DMS 273 treated with DMSO at 0.1 percent for 48 hours (cell line): ENCODE measurements around the gene OXSR1.

ENCODE experiments used
- DNase-seq: peaks from one replicate; lab custom pipeline; 2025; lab: John Stamatoyannopoulos, UW

OXSR1 gene

DNA sequence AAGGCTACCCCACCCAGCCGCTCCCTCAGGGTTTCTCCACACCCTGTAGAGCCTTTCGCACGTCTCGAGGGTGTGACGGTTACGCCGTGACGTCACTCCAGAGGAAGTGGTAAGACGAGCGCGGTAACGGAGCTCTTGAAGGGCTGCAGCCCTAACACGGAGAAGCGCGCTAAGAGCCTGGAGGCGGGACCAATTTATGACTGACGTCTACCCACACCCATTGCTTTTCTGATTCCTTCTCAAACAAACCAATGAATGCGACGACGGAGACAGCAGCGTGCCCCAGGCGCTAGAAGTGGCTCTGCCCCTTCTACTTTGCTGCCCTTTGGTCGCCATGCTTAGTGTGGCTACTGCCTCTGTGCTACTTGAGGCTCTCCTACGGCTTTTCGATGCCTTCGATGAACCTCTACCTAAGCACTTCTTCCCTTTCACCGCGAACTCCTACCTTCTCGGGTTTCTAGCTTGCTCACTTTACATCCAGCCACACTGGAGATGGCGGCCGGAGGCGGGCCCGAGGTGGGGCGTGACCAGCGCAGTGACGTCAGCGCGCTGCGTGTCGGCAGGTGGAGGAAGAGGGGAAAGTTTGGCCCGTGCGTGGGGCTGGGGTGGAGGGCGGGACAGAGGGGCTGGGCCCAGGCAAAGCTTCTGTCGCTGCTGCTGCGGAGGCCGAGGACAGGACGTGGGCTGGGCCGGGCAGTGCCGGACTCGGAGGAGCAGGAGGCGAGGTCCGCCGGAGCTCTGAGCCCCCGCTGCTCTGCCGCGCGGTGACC lies at the start of gene OXSR1:
Gene OXSR1, plus strand, starts transcription at position 586 of the 770 bp plus-strand sequence. CDS start 340 bp downstream, outside the sequence.
- peak; percentile 97 for DNase-seq

DNA sequence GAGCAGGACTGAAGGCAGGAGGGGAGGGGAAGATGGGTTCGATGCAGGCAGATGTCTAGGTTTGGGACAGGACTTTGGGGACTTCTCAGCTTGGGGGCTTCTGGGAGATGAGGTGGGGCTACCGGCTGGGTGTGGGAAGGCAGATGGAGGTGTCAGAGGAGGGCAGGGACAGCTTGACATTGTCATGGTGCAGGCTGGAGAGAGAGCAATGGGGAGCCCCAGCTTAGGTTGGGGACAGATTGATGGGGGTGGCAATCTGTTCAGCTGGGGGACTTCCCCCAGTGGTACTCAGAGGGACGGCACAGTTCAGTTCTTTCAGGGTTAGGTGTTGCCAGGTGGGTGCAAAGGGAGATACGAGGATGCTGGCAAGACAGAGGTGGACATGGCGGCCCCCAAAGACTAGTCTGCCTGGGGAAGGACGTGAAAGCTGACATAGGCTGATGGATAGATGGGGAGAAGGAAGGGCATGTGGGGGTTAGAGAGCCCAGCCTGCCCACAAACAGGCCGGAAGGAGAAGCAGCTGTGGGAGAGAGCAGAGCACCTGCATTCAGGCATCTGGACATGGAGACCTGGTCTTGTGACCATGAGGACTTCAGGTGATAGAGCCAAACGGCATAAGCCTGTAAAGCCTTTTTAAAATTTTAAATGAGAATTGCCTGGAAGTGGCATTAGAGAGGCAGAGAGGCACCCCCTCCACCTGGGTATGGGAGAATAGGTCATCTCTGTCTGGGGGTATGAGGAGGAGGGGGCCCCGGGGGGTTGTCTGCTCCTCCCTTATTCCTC lies 49.5 kb upstream of the OXSR1 start:
- no peak for DNase-seq

DNA sequence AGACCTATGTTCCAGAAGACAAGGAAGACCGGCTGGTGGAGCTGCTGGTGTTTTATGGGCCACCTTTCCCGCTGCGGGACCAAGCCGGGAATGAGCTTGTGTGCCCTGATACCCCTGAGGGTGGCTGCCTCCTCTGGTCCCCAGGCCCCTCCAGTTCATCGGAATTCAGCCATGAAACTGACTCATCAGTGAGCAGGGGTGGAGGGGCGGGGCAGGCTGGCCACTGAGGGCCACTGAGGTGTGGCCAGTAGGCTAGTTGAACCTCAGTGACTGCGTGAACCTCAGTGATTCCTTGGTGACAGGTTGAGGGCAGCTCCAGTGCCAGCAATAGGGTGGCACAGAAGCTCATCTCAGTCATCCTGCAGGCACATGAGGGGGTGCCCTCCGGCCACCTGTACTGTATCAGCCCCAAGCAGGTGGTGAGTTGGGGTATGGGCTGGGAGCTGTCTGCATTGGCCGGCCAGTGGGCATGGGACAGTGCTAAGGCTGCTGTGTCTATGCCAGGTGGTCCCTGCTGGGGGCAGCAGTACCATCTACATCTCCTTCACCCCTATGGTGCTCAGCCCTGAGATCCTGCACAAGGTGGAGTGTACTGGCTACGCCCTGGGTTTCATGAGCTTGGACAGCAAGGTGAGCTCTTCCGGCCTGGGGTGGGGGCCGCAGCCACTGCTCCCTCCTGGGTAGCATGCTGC lies 48.7 kb upstream of the OXSR1 start:
- DNase-seq, result no peak

DNA sequence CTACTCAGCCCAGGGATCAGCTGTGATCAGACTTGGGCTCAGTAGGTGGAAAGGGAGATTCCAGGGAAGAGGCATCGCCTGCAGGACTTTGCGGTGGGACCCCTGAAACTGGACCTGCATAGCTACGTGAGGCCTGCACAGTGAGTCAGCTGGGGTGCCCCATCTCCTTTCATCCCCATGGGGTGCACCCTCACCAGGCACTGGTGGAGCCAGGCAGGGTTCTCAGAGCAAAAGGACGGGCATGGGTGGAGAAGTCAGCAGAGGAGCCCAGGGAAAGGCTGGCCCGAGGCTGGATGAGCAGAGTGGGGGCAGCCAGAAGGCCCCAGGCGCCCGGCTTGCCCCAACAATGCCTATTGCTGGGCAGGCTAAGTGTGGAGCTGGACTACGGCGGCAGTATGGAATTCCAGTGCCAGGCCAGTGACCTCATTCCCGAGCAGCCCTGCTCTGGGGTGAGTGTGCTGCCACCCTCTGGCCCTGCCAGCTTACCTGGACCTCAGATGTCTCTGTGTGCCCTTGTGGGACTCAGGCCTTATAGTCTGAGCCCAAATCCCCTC lies 48.1 kb upstream of the OXSR1 start:
- no peak for DNase-seq

DNA sequence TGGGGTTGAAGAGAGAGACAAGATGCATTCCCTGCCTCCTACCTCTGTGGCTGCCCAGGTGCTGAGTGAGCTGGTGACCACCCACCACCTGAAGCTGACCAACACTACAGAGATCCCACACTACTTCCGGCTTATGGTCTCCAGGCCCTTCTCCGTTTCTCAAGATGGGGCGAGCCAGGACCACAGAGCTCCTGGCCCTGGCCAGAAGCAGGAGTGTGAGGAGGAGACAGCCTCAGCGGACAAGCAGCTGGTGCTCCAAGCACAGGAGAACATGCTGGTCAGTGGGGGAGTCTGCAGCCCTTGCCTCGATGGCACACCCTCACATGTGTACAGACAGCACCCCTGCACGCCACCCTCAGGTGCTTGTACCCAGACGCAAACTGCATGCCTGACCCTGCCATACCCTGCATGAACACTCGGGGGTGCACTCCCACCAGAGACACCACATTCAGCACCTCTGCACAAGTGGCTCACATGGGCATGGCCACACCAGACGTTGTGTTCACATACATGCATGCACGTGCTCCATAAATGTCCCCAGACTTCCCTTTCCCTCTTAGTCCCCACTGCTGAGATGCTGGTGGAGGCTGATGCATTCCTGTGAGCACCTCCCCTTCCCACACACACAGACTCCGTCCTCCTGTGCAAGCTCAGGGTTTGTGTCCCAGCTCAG lies 47.5 kb upstream of the OXSR1 start:
- peak; percentile 17 for DNase-seq

DNA sequence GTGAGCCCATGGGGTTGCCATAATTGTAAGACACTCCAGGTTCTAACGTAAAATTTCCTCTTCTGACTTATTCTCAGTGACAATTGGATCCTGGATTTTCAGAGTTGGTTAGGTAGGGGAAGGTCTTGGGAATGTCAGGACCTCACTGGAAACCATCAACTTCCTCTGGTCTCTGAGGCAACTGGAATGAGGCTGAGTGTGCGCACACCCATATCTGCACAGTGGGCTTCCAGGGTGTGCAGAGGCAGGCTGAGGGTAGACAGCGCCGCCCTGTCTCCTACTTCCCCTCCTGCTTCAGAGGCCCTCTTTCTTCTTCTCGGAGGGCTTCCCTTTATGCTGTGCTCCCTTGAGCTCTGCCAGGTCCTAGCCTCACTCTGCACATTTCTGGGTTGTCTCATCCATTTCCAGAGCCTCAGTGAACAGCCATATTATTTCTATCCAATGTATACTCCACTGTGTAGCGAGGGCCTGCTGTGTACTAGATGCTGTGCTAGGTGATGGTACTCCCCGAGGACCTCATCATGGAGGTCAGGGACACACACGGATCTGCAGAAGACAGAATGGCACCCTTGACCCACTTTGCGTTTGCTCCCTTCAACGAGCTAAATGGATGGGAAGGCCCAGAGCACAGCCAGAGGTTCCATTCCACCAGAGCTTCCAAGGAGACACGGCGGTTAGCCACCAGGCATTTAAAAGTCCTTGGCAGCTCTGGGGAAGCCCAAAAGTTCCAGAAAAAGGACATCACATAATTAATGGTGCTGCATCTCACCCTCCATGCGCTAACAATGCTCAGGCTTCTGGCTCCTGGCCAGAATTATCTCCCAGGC lies 46.7 kb upstream of the OXSR1 start:
- no peak for DNase-seq

DNA sequence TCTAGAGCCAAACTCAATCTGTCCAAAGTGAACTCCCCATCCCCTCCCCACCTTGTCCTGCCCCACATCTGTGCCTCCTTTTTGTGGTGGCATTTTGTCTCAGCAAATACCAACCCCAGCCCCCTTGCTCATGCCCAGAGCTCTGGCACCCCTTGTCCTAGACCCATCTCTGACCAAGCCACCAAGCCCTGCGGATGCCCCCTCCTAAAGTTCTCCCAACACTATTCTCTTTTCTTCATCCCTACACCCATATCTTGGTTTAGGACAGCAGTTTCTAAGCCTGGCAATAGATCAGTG lies 46.1 kb upstream of the OXSR1 start:
- no peak for DNase-seq

DNA sequence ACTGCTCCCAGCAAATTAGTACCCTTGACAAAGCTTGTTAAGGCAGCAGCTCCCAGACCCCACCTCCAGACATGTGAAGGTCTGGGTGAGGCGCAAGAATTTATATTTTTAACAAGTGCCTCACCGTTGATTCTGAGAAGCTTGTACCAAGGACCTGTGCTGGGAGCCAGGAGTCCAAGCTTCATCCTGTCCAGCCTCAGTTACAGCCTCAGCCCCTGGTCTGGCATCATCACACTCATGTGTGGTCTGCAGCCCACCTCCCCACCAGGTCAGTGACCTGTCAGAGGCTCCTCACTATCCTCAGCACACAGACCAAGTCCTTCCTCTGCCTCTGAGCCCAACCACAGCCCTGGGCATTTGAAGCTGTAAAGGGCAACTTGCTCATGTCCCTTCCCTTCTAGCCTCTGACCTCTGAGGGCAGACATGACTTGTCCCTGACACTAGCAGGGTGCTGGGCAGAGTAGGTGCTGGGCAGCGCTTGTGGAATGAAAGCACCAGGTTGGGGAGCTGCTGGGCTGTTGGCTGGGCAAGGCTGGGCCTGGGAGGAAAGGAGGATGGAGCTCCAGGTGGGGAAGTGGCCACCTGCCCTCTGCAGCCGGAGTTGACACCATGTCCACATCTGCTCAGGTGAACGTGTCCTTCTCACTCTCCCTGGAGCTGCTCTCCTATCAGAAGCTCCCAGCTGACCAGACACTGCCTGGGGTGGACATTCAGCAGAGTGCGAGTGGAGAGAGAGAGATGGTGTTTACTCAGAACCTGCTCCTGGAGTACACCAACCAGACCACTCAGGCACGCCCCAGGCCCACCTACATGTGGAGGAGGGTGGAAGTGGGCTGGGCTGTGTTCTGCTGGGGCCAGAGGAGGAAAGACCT lies 45.3 kb upstream of the OXSR1 start:
- no peak for DNase-seq

DNA sequence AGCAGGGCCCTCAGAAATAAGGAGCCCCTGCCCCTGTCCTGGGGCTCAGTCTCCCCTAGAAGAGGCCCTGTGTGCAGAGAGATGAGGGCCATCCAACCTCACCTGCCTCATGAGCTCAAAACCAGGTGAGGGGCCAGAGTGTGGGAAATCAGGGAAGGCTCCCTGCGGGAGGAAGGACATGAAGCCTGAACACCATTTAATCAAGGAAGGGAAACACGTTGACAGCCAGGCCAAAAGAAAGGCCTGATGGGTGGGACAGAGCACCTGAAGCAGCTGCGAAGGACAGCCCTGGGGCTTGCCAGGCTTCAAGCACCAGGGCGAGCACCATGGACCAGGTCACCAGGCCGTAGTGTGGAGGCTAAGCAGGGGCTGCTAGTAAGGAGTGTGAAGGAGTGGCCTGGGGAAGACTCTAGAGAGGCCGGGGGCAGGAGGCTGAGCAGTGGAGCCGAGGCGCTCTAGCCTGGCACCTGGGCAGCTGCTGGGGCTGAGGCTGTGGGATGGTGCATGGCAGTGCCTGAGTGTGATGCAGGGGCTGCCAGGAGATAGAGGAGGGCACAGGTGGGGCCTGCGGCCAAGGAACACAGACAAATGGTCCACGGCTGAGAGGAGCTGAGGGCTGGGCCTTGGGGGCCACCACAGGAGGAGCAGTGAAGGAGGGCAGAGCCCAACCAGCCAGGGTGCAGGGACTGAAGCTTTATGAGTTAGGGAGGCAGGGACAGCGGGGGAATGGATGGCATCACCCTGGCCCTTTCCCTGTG lies 44.5 kb upstream of the OXSR1 start:
- no peak for DNase-seq

DNA sequence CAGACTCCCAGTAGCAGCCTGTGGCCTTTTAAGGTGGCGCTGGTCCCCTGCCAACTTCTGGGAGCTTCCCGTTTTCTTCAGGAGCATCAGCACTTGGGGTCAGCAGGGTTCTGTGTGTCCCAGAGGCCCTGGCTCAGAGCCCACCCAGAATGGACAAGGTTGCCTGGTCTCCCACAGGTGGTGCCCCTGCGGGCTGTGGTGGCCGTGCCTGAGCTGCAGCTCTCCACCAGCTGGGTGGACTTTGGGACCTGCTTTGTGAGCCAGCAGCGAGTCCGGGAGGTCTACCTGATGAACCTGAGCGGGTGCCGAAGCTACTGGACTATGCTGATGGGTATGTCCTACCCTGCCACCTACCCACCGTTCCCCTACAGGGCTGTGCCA lies 43.9 kb upstream of the OXSR1 start:
- no peak for DNase-seq

DNA sequence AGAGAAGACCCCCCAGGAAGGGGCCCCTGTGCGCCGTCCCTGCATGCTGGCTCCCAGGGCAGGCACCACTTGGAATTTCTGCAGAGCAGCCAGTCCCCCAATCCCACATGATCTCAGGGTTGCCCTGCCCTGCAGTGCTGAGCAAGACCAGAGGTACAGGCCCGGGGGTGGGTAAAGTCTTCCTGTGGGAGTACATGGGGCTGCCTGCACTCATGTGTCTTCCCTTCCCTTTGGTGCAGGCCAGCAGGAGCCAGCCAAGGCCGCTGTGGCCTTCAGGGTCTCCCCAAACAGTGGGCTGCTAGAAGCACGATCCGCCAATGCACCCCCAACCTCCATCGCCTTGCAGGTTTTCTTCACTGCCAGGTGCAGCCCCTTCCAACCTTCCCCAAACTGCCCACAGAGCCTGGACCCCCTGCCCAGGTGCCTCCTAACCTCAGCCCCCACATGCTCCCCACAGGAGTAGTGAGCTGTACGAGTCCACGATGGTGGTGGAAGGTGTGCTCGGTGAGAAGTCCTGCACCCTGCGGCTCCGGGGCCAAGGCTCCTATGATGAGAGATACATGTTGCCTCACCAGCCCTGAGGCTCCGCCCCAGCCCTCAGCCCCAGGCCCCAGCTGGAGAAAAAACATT lies 43.4 kb upstream of the OXSR1 start:
- DNase-seq, result no peak

DNA sequence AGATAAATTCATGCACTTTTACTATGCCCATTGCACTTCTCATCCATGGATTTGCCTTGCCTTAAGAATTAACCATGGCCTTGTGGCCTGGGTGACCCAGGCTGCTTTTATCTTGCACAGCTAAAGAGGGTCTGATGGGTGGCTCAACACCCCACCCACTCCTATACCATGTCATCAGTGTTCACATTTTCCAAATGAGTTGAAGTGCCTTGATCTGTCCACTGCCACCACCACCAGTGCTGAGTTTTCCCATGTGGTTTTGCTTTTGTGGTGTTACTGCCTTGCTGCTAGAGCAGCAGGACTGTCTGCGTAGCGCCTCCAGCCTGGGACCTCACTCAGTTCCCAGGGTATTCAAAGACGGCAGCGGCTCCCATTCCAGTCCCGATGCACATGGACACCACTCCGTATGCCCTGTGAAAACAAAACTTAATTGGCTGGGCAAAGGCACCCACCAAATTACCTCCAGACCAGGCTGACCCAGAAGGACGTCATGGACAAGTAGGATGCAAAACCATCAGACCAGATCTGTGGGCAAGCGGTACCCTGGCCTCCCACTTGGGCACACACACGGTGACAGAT lies 42.5 kb upstream of the OXSR1 start:
- no peak for DNase-seq

DNA sequence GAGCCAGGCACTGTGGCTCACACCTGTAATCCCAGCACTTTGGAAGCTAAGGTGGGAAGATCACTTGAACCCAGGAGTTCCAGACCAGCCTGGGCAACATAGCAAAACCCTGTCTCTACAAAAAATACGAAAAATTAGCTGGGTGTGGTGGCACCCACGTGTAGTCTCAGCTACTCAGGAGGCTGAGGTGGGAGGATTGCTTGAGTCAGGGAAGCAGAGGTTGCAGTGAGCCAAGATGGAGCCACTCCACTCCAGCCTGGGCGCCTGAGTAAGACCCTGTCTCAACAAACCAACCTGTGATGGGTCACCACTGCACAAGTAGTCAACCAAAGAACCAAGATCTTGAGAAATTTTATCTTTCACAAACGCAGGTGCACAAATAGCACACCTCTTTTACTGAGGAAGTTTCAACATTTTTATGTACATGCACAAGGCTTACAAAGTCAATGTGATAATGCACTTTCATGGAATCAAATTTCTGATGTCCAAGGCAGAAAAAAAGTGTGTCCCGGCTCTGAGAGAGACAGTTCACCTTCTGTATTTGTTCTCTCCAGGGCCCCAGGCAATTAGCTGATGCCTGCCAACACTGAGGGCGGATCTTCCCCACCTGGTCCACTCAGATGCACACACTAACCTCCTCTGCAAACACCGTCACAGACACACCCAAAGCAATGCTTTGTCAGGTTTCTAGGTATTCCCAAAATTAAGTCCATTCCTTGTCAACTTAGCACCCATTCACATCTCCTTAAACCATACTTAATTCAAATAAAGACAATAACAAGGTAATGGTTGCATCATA lies 40.8 kb upstream of the OXSR1 start:
- no peak for DNase-seq

DNA sequence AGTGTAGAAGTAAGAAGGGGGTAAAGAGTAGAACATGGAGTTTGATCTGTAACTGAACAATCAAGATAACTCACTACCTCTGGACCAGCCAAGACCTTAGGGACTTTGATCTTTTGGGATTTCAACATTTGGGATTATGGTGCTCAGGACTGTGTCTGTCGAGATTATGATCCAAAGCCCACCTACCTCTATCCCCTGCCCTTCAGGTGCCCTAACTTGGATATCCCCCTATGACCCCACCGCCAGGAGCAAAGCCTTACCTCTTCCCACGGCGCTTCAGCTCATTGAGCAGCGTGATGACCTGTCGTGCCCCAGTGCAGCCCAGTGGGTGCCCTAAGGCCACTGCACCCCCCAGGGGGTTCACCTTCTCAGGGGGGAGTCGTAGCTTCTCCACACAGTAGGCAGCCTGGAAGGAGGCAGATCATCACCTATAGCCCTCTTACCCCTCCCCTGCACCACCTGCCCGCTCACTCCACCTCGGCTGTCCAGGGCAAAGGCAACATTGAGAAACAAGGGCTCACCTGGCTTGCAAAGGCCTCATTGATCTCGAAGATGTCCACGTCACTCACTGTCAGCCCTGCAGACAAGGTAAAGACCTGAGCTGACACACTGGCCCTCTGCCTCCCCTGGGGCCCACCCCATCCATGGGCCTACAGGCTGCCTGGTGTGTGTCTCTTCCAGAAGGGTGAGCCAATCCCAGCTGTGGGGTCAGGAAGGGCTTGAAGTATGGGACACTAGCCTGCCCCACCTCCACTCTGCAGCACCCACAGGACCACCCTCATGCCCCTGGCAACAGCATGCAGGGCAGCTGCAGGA lies 39.8 kb upstream of the OXSR1 start:
- DNase-seq, result no peak

DNA sequence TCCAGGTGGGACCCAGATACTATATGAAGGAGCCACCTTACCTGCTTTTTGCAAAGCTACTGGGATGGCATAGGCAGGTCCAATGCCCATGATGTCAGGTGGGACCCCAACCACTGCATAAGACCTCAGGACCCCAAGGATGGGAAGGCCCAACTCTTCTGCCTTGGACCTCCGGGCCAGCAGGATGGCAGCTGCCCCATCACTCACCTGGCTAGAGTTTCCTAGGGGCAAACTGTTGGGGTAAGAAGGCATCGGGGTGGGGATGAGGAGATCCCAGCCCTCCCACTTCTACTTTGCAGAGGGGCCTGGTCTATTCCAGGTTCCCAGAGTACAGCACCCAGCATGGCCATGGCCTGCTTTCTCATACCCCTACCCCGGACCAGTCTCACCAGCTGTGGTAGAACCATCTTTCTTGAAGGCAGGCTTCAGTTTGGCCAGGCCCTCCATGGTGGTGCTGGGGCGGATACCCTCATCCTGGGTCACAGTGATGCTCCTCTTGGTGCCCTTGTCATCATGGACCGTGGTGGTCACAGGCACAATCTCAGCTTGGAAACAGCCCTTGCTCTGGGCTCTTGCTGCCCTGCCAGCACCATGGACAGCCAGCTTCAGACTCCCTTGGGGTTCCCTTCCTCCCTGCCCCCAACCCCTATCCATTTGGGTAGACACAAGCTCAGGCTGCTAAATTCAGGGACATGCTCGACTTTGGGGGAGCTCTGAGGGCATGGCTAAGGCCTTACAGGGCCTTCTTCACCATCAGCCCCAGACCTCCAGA lies 39.0 kb upstream of the OXSR1 start:
- no peak for DNase-seq

DNA sequence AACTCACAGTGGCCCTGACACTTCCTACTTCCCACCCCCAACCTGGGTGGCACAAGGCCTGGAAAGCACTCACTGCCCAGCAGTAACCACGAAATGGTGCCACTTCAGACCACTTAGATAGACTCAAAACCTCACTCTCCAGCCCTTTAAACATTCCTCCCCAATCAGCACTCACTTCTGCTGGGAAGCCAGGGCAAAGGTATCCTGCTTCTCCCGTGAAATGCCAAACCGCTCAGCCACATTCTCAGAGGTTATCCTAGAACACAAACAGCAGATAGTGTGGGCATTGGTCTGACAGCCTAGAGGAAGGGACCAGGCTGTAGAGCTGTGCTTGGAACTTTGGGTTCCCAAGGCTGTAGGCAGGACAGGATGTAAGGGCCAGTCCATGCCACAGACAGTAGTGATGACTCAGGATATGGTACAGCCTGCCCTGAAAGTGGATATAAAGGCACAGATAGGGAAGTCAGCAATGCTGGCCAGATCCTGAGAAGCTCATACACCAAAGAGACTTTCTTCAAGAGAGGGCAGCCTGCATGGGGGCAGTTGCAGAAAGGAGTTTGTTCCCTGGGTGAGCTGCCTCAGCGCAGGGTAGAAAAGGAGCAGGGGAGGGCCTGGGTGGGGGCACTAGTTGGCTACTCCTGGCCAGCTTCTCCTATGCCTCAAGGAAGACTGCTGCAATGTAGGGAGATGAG lies 37.6 kb upstream of the OXSR1 start:
- no peak for DNase-seq
